CD4-positive, alpha-beta T cell (primary cell): ENCODE results near the gene ZC3H18. TPM values are rescaled to one million over a fixed set of nuclear protein-coding genes. Genes with fewer than 3 reads are reported as not detected.
A peak's percentile ranks its signal among the peaks of the same experiment; 100 is the strongest.

ENCODE experiments used
- ATAC-seq: fragments of 200-7000 bp; cut with Tn5 transposase; one replicate; pipeline ENCODE4 v1.10.0; 2022; ENCODE audit warnings: mild to moderate bottlenecking; ENCODE audit not compliant: poor library complexity
- CTCF ChIA-PET: fragments of 350-600 bp; sonication (Branson Sonifier 250); formaldehyde crosslinking; loops from one replicate; lab custom pipeline; 2021; ENCODE audit warnings: antibody characterized with exemption, inconsistent platforms; lab: Charles Lee
- POLR2A ChIA-PET: fragments of 350-600 bp; sonication (Branson Sonifier 250); formaldehyde crosslinking; loops from one replicate; lab custom pipeline; 2021; ENCODE audit warnings: antibody characterized with exemption, inconsistent platforms; lab: Charles Lee
- DNase-seq, 14 experiments: peaks; one replicate each; pipeline ENCODE4 v3.0.0-alpha.2; 2013 to 2020; ENCODE audit warnings: mixed read lengths in 2 of 14
- H3K27ac ChIP-seq, 2 donors: one replicate each; pipeline versions ENCODE4 v1.5.1 to v1.7.0; 2013; ENCODE audit warnings: low read length in 2 of 2, low read depth in 1 of 2, mild to moderate bottlenecking in 1 of 2
- H3K27me3 ChIP-seq, 2 experiments: 1 replicate in 1 of 2; 2 replicates in 1 of 2; pipeline versions ENCODE4 v1.6.1 to v1.7.0; 2013; ENCODE audit warnings: low read length in 2 of 2, control low read depth in 1 of 2, mild to moderate bottlenecking in 1 of 2, moderate library complexity in 1 of 2; ENCODE audit not compliant: insufficient read depth in 2 of 2, control insufficient read depth in 1 of 2
- H3K36me3 ChIP-seq: one replicate; pipeline ENCODE4 v1.6.1; 2013; ENCODE audit warnings: low read length, control low read depth; ENCODE audit not compliant: insufficient read depth
- H3K4me1 ChIP-seq: one replicate; pipeline ENCODE4 v1.6.1; 2013; ENCODE audit warnings: low read length, control low read depth; ENCODE audit not compliant: insufficient read depth
- H3K4me3 ChIP-seq: one replicate; pipeline ENCODE4 v1.5.1; 2013; ENCODE audit warnings: mild to moderate bottlenecking, low read length, moderate library complexity
- H3K9me3 ChIP-seq, 2 experiments: 1 replicate in 1 of 2; 2 replicates in 1 of 2; pipeline versions ENCODE4 v1.6.1 to v1.7.0; 2013; ENCODE audit warnings: low read length in 2 of 2, mild to moderate bottlenecking in 2 of 2, control low read depth in 1 of 2, moderate library complexity in 1 of 2; ENCODE audit not compliant: control insufficient read depth in 1 of 2, insufficient read depth in 1 of 2
- H3K27ac Mint-ChIP-seq: one replicate; pipeline ENCODE4 v1.8.0; 2020; ENCODE audit warnings: mixed read lengths
- H3K27me3 Mint-ChIP-seq: one replicate; pipeline ENCODE4 v1.8.0; 2021; ENCODE audit warnings: mixed read lengths
- H3K36me3 Mint-ChIP-seq: one replicate; pipeline ENCODE4 v1.8.0; 2021; ENCODE audit warnings: low read depth, mixed read lengths
- H3K4me1 Mint-ChIP-seq: one replicate; pipeline ENCODE4 v1.8.0; 2021; ENCODE audit warnings: low read depth, mixed read lengths
- H3K4me3 Mint-ChIP-seq: one replicate; pipeline ENCODE4 v1.8.0; 2020; ENCODE audit warnings: mild to moderate bottlenecking, mixed read lengths
- H3K9me3 Mint-ChIP-seq: one replicate; pipeline ENCODE4 v1.8.0; 2020; ENCODE audit warnings: mixed read lengths
- intact Hi-C, 2 experiments: fragments of 100-400 bp; cut with DNase I in 1 of 2; cut with micrococcal nuclease in 1 of 2; formaldehyde crosslinking; loops; one replicate each; pipeline versions ENCODE4 v1.15.1 to v1.9.0; 2023 to 2025; cut with DNase I, micrococcal nuclease
- polyA plus RNA-seq, 2 donors: library from polyadenylated mRNA; unstranded; fragments of 120-200 nt; gene quantifications; one replicate each; pipeline ENCODE4 v1.2.1, GENCODE V29; 2013
- total RNA-seq, 174 experiments: library from RNA in 2 of 174; stranded (reverse) in 2 of 174; gene quantifications; one replicate each; pipeline ENCODE4 v1.2.3 and lab custom pipeline; 2021 to 2026
- TF ChIP-seq, protein P1 (sequence below): fragments of 200-600 bp; IDR thresholded peaks from one replicate; pipeline ENCODE4 v1.8.0; 2022; ENCODE audit warnings: antibody characterized with exemption, mild to moderate bottlenecking

The ZC3H18 gene
- total RNA-seq (10 to 100 TPM; 92.6 to 93.7 TPM), total RNA-seq (lab: John Stamatoyannopoulos, UW) (43.8 to 156 (median 108) reads per million in 172 experiments)
- 35.9 TPM for polyA plus RNA-seq (2013, experiment 1 of 2)
- 47.9 TPM for polyA plus RNA-seq (2013, experiment 2 of 2)

DNA sequence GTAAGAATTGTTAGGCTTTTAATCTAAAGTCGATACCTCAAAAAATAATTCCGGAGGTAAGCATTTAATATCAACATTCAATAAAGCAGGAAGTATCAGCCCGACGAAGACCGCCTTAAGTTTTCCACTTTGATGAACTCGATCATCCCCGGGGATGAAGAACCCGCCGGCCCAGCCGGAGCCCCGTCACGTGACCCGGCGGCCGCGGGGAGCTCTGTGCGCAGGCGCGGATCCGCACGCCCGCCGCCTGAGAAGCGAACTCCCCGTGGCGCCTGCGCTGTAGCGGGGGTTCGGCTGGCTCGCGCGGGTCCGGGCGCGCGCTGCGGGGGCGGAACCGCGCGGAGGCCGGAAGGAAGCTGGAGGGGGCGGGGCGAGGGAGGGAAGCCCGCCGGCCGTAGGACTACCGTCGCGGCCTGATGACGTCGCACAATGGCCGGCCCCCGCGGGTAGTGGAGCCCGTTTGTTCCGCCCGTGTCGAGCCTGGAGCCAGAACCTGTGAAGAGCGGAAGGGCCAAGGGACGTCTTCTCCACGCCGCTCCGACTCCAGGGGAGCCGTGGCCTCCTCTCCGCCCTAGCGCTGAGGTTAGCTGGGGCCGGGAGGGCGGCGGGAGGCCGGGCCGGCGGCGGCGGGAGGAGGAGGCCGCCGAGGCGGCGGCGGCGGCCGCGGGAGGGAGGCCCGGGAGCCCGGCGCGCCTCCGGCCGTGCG is at the start of gene ZC3H18:
TSS of gene ZC3H18 (plus strand) at position 419 of the 706 bp plus-strand sequence. CDS start 6,721 bp downstream, outside the sequence.
- ATAC-seq (peak; percentile 93), DNase-seq (peak; percentile 93 to 100 (median 98))
- Mint-ChIP-seq H3K4me1 (peaks cover 33% of the 10 kb centered on the region), H3K27ac (peak within 1 kb of the TSS; percentile 87), H3K4me3 (peak within 1 kb of the TSS; percentile 88), H3K9me3 (no peaks in the 10 kb centered on the region), H3K36me3 (peaks cover 29% of the 10 kb centered on the region), H3K27me3 (no peaks in the 10 kb centered on the region)
- ChIA-PET POLR2A (interaction anchor here (0.6 to 2.4 kb wide), 28 partner anchors 12 to 804 kb away, joined by 3 to 38 read pairs (median 4); partner anchors contain the start of genes APRT, BANP, CYBA and KLHDC4), CTCF (interaction anchor here (0.6 to 1.8 kb wide), 3 partner anchors 115 to 287 kb away, joined by 3 to 7 read pairs (median 5); partner anchors contain the start of genes GALNS and TRAPPC2L)
- H3K4me3 ChIP-seq = peak within 1 kb of the TSS; percentile 65
- H3K9me3 ChIP-seq = no peaks in the 10 kb centered on the region
- peak within 1 kb of the TSS; percentile 75 to 78 for H3K27ac ChIP-seq
- H3K4me1 ChIP-seq = peaks cover 31% of the 10 kb centered on the region
- TF ChIP-seq, protein P1, sequence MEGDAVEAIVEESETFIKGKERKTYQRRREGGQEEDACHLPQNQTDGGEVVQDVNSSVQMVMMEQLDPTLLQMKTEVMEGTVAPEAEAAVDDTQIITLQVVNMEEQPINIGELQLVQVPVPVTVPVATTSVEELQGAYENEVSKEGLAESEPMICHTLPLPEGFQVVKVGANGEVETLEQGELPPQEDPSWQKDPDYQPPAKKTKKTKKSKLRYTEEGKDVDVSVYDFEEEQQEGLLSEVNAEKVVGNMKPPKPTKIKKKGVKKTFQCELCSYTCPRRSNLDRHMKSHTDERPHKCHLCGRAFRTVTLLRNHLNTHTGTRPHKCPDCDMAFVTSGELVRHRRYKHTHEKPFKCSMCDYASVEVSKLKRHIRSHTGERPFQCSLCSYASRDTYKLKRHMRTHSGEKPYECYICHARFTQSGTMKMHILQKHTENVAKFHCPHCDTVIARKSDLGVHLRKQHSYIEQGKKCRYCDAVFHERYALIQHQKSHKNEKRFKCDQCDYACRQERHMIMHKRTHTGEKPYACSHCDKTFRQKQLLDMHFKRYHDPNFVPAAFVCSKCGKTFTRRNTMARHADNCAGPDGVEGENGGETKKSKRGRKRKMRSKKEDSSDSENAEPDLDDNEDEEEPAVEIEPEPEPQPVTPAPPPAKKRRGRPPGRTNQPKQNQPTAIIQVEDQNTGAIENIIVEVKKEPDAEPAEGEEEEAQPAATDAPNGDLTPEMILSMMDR = no peak
- no peaks in the 10 kb centered on the region for H3K27me3 ChIP-seq
- H3K36me3 ChIP-seq = peaks cover 21% of the 10 kb centered on the region
- intact Hi-C loops = loop anchor here (1.0 to 10.0 kb wide), 8 partner anchors 93 to 805 kb away; partner anchors contain the start of genes CTU2 (in 2 of the 2), RNF166 (in 2 of the 2), BANP (in 1 of the 2) and KLHDC4 (in 1 of the 2)

DNA sequence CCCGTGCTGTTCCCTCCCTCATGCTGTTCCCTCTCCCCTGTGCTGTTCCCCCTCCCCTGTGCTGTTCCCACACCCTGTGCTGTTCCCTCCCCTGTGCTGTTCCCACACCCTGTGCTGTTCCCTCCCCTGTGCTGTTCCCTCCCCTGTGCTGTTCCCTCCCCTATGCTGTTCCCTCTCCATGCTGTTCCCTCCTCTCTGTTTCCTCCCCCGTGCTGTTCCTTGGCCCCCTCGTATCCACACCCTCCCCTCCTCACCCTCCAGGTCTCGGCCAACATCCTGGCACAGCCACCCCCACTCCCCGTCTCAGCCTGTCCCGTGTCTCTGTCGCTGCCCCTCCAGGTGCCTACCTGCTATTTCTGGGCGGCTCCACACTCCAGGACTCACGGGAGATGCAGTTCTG is 48.5 kb upstream of the ZC3H18 start:
- CTCF ChIA-PET = no interaction called here
- POLR2A ChIA-PET = no interaction called here
- Mint-ChIP-seq H3K36me3 (peaks cover 2% of the 10 kb centered on the region), H3K9me3 (no peaks in the 10 kb centered on the region), H3K4me3 (no peak overlapping the region), H3K27ac (no peak overlapping the region), H3K27me3 (no peaks in the 10 kb centered on the region), H3K4me1 (peaks cover 6% of the 10 kb centered on the region)
- Histone ChIP-seq H3K36me3 (no peaks in the 10 kb centered on the region), H3K27ac (no peak overlapping the region), H3K9me3 (no peaks in the 10 kb centered on the region), H3K27me3 (no peaks in the 10 kb centered on the region), H3K4me3 (no peak overlapping the region), H3K4me1 (peaks cover 3% of the 10 kb centered on the region)
- intact Hi-C loops = no loop called here
- DNase-seq = no peak
- no peak for ATAC-seq
- TF ChIP-seq, protein P1 = no peak

DNA sequence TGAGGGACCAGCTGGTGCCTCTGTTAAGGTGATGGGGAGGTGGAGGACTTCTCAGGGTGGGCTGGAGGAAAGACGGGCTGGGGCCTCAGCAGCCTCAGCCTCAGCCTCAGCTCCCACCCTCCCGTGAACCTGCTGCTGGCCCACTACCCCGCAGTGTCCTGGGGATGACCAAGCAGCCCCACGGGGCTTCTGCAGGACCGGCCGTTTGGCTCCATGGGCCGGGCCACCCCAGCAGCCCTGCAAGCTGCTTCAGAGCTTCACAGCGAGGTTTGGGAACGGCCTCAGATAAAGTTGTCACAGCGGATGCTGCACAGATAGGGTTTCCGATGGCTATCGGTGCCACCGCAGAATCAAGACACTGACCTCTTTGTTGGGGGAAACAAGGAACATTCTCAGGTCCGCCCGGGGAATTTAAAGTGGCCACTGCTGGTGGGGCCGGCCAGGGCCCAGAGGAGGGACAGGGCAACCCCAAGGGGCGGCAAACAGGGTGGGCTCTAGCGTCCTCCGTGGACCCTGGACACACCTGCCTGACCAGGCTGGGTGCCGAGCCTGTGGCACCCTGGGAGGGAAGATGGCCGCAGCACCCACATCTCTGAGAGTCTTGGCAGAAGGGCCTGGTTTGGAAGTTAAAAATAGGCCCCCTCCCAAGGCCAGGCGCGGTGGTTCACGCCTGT is 47.8 kb upstream of the ZC3H18 start:
- CTCF ChIA-PET = no interaction called here
- POLR2A ChIA-PET = no interaction called here

More for the DNA sequence above, 47.8 kb upstream of the ZC3H18 start:
- intact Hi-C loops = no loop called here
- no peaks in the 10 kb centered on the region for H3K9me3 ChIP-seq
- H3K4me3 ChIP-seq = no peak overlapping the region
- Mint-ChIP-seq H3K4me3 (no peak overlapping the region), H3K27ac (no peak overlapping the region), H3K4me1 (peaks cover 6% of the 10 kb centered on the region), H3K27me3 (no peaks in the 10 kb centered on the region), H3K9me3 (no peaks in the 10 kb centered on the region), H3K36me3 (no peaks in the 10 kb centered on the region)
- no peak overlapping the region for H3K27ac ChIP-seq
- H3K27me3 ChIP-seq = no peaks in the 10 kb centered on the region
- DNase-seq (no peak), ATAC-seq (no peak)
- H3K4me1 ChIP-seq = peaks cover 9% of the 10 kb centered on the region
- TF ChIP-seq, protein P1 = no peak
- H3K36me3 ChIP-seq = no peaks in the 10 kb centered on the region
